Measurements from ENCODE around the gene ASTN1.
A peak's percentile ranks its signal among the peaks of the same experiment; 100 is the strongest.

The ASTN1 gene
- total RNA-seq: 0 reads per million in 2 donors

DNA sequence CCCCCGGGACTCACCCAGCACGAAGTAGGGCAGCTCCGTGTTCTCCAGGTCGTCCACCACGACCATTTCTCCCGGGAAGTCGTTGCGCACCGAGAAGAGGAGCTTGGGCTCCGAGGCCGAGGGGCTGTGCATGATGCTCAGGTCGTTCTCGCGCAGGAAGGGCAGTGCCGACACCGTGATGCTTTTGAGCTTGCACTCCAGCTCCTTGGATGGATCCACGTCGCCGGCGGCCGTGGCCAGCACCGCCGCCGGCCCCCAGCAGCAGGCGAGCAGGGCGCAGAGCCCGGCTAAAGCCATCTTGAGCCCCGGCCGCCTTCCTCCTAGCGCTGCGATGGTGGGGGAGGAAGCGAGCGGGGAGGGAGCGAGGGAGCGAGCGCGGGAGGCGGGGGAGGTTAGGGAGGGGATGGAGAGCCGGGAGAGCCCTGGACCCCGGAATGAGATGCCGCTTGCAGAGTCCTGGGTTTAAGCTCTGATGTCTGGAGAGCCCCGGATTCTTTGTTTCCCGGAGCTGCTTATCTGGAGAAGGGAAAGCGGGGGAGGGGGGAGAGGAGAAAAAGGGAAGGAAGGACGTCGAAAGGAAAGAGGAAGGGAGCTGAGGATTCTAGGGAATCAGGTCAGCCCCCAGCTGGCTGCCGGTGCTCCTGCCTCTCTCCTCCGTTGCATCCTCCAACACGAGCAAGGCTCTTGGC is at the start of gene ASTN1:
Gene ASTN1, minus strand, starts transcription at position 333 of the 689 bp plus-strand sequence. Its CDS starts 36 bp downstream, at position 297.
- DNase-seq: no peak

DNA sequence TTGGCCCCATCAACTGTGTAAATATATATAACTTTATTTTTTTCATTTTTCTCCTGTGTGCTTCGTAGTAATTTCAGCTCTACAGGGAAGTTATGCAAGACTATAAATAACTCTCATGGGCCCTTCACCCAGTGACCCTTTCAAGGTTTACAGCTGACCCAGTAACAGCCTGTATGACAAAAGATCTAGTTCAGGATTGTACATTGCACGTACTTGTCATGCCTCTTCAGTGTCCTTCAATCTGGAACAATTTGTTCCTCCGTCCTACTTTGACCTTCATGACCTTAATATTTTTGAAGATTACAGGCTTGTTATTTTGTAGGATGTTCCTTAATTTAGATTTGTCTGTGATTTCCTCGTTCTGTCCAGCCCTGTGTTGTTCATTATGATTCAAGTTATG is 46.7 kb upstream of the ASTN1 start:
- DNase-seq: no peak

DNA sequence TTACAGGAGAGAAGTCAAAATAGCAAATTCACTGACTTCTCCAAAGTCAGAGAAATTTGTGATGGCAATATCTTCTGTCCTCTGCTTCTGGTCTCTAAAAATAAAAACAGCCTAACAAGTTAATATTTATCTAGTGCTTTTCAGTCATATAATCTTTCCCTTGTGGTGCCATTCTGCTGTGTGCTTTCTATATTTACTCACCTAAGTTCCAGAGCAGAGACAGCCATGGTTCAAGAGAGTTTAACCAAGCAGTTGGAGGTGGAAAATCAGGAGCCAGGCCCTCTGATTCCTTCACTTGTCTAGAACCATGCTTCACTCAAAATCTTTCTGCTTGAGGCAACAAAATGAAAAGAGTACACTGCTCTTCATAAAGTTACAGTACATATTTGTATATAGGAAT is 45.6 kb upstream of the ASTN1 start:
- DNase-seq: no peak

DNA sequence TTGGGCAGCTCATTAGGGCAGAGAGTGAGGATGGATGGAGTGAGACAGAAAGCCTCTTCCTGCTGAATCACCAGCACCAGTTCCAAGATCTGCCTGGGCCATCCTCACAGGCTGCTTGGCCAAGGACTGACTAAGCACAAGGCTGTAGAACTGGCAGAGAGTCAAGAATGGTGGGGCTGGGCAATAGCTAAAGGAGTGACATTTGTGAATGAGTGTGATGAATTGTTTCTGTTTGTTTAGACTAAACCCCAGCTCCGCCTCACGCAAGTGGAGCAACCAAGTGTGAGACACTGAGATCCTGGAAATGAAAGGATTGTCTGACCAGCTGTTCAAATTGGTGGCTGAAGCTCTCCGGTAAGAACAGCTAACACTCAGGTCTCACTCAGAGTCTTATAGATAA is 44.8 kb upstream of the ASTN1 start:
- no peak for DNase-seq

DNA sequence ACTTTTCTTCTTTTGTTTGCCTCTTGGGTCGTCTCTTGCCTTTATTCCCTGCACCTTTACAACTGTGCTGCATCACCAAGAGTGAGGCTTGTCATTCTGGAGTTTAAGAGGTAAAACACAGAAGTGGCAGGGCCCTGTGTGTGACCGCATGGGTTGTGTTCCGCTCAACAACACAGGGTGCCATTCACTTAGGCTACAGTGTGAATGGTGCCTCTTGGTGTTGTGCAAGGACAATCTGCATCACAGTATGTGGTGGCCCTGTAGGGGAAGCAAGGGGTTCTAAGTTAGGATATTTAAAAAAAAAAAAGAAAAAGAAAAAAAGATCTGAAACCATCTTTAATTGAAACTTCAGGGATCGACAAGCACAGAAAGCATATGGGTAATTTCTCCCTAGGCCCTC is 44.4 kb upstream of the ASTN1 start:
- DNase-seq: no peak

DNA sequence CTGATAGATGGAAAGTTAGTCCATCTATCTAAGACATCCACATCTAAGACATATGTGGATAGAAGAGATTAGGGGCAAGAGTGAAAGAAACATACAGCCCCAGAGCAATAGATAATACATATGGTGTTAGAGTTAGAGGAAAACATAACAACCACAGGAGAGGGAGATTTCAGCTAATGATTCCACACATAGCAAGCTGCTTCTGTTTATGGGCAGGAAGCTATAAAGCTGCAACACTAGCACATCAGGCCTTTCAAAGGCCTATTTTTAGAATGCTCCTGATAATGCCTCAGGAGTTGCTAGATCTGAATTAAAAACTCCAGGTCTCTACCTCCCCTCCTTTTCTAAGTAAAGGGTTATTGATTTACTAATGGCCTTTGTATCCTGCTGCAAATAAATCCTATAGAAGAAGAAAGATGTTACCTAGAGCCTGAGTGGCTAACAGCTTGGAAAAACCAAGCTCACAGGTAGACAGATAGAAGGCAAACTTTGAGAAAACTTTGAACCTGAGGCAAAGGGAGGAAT is 42.4 kb upstream of the ASTN1 start:
- no peak for DNase-seq

DNA sequence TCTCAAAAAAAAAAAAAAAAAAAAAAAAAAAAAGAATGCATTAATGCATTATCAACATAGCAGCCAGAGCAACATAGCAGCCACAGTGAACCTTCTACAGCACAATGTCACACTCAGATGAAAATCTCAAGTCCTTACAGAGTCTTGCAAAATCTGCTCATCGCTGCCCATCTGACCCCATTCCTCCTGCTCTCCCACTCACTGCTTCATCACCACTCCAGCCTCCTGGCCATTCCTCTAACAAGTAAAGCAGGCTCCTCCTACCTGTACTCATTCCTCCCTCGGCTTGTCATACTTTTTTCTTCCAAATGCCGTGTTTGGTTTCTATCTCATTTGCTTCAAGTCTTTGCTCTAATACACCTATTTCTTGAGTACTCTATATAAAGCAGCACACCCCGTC is 35.8 kb upstream of the ASTN1 start:
- no peak for DNase-seq

DNA sequence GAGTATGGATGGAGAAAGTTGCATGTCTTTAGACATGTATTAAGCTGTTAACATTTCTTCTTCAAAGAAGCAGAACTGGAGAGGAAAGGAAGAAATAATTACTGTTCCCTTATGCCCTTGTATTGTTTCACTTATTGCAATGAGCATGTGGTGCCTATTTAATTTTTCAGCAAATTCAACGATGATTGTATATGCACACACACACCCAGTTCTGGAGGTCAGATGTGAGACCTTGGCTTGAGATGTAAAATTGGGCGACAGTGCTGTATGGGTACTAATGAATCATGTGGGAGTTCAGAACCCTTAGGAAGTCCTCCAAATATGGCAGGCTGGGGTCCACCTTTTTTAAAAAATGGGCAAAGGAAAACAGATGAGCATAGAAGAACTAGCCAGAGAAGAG is 33.7 kb upstream of the ASTN1 start:
- no peak for DNase-seq

DNA sequence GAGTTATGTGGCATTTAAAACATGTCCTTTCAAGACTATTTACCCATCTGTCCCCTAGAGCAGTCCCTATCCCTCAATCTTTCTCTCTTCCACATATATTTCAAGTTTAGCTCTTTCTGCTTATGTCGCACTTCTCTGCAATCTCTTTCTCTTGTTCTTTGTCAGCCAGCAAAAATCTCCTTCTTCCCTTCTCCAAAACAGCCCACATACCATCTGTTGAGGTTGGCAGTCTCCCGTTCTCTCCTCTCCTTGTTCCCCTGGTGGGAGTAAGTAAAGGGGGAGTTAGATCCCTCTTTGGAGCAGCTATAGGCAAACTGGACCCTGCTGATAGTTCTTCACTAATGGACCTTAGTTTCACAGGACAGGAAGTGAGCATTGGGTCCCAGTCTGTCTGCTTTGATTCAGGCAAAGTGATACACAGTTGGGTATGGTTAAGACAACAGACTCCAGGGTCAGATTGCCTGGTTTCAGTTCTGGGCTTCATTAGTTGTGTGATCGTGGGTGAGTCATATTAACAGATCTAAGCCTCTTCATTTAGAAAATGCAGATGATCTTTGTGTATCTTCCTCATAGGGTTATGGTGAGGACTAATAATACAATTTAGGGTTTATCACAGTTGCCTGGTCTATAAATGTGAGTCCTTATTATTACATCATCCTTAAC is 25.9 kb upstream of the ASTN1 start:
- DNase-seq: no peak

DNA sequence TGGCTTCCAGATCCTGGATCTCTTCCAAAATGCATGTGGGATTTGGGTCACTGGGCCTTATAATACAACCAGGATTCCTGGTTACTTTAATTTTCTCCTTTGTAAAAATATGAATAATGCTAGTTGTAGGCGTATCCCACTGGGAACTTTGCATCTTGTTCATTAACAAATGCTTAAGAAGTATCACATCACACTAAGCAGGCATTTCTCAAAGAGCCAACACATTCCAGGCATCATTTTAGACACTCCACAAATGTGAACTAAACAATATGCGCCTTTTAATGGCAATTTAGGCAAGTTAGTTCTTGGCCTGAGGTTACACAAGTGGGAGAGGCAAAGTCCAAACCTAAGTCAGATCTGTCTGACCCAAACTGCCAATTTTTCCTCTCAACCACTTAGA is 22.1 kb upstream of the ASTN1 start:
- DNase-seq: no peak

DNA sequence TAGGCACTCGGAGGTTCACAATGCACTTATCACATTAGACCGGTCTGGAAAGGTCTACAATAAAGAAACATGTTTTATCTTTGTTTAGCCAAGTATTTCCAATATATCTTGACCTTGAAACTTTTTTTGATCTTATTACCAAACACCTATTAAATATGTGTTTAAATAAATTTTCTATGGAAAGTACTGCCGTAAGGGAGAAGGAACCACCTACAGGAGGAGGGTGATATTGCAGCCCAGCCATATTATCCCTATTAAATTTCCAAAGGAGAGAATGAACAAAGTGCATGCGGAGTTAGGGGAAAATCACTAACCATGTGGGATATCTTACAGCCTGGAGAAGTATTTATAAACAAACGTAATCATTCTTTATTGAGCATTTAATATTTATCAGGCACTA is 20.7 kb upstream of the ASTN1 start:
- no peak for DNase-seq

DNA sequence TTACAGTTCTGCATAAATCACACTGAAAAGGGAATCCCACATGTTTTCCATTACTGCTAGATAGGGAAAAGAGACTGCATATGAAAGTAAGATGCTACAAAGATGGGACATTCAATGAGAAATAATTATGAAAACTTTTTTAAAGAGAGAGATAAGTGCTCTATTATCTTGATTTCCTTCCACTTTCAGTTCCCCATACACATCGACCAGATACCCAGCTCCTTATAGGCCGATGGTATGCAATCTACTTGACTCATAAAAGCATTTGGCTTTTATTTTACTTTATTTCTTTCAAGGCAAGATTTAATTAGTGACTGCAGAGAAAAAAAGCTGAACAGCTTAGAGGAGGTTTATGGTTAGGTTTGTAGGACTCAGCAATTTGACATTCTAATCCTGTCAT is 19.3 kb upstream of the ASTN1 start:
- DNase-seq: no peak

DNA sequence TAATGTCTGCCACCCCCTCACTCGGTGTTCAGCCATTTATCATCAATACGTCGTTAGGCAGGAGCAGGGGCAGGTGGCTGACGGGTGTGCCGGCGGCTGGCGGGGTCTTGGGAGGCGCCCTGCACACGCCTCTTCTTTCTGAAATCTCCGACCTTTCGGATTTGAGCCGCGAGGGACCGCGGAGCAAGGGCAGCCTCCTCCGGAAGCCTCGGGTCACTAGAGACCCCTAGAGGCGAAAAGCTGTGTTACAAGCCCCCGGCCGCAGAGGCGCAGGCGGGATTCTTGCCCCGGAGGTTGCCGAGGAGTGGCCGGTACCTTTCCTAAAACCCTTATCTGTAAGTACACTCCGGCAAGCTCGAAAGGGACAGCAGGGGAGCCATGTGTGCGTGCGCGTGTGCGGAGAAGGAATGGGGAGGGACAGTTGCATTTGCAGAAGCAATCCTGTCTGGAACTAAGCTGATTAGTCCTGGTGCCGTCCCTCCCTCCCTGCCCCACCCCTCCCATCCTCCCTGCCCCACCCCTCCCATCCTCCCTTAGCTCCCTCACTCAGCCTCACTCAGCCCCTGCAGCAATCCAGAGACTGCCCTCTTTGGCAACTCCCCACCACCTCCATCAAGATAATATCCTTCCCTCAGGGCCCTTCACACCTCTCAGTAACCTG is 17.2 kb upstream of the ASTN1 start:
- DNase-seq: peak in 1 of 5 experiments; percentile 38

DNA sequence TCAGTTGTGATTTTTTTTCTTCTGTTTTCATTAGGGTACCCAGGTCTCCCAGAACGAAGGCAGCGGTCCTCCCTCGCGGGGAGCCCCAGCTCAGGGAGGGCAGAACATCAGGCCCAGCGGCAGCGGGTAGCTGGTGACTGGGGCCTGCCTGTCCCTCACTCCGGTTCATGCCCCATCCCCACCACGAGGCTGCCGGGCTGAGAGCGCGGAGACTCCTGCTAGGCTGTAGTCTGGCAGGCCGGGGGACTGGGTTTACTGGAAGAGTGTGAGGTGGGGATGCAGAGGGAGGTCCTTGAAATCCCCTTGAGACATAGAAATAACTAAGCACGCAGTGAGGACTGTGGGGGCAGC is 16.7 kb upstream of the ASTN1 start:
- DNase-seq: no peak

DNA sequence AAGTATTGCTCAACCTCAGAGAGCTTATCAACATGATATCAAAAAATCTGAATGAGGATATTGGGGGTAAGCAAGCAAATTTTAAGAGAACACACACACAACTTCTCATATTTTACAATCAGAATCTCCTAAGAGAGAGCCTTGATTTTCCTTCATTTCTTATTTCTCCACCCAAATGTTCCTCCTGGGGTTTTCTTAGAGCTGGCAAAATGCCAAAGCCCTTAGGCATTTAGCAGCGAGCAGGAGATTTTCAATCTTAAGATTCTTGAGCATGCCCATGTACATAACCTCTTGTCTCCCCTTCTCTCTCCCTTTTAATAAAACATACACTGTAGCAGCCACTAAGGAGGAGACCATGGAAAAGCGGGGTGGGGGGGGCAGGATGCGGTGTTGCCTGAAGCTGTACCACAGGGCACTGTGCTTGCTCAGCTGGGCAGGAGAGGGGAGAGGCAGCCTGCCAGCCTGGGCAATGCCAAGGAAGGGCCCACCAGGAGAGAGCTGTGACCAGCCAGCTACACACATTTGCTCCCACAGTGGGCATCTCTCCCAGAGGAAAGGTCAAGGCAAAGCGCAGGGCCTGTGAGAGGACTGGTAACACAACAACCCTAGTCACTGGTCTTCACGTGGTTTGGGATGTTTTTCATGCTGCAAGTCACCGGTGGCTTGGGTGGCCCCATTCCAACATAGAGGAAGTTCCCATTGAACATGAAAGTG is 10.6 kb upstream of the ASTN1 start:
- DNase-seq: no peak

DNA sequence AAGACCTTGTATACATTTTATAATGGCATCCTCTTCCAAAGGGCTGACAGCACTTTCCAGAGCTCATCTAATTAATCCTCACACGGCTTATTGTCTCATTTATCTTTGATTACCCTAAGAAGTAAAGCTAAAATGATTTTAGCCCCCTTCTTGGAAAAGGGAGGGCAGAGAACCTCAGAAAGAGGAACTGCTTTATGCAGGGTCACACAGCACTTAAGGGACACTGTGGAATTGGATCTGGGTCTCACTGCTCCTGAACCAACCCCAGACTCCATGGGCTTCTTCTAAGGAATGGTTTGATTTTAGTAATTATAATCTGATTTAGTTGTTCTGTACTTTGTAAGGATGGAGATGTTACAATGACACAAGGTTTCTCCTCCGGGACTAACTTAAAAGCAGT is 9.5 kb upstream of the ASTN1 start:
- no peak for DNase-seq

DNA sequence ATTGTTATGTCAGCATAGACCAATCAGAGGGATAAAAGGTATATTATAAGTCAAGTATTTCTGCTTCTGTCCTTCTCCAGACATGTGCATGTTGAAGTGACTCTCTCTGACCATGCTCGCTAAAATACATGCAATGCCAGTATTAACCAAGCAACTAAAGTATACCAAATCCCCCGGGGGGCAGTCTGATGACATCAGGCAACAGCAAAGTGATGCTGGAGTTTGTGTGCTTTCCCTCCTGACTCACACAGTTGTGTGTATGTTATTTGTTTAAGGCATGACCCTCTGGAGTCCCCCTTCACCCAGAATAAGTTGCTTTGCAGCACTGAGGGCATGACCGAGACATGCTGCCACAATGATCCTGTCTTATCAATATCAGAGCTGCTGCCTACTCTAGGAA is 8.4 kb upstream of the ASTN1 start:
- no peak for DNase-seq

DNA sequence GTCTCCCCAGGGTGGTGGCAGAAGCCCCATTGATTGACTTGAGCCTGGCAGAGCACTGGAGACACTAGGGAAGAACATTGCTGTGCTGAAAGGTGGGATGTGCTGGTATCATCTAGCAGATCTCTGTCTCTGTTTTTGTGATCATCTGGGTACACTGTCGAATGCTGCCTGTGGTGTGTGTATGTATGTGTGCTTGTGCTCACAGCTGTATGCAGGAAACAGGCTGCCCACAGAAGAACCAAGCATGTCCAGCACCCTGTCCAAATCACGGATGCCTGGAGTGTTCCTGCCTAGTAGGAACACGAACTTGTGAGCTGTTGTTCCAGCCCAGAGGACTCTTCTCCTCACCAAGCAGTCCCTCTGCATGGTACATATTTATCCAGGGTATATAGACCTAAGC is 7.8 kb upstream of the ASTN1 start:
- no peak for DNase-seq

DNA sequence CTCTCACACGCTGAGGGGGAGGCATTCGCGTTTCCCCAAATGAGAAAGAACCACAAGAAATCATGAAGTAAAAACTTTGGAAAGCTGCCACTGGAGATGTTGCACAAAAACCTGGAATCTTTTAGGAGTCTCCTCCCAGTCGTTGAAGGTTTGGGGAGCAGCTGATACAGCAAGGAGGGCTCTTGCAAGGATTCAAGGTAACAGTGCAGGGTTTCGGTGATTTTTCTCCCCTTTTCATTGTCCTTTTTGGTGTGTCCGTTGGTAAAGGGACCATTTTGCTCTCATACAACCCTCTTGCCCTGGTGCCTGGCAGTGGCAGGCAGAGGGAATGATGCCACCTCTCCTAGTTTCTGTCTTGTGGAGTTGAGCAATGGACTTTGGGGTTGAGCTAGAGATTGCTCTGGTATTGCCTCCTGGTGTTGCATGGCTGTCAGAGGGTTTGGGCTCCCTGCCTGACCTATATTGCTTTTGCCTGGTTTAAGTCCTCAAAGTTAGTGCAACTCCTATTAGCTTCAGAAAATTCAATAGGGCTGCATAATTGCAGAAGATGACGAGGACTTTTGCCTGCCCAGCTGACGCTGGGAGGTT is 7.1 kb upstream of the ASTN1 start:
- DNase-seq: no peak

DNA sequence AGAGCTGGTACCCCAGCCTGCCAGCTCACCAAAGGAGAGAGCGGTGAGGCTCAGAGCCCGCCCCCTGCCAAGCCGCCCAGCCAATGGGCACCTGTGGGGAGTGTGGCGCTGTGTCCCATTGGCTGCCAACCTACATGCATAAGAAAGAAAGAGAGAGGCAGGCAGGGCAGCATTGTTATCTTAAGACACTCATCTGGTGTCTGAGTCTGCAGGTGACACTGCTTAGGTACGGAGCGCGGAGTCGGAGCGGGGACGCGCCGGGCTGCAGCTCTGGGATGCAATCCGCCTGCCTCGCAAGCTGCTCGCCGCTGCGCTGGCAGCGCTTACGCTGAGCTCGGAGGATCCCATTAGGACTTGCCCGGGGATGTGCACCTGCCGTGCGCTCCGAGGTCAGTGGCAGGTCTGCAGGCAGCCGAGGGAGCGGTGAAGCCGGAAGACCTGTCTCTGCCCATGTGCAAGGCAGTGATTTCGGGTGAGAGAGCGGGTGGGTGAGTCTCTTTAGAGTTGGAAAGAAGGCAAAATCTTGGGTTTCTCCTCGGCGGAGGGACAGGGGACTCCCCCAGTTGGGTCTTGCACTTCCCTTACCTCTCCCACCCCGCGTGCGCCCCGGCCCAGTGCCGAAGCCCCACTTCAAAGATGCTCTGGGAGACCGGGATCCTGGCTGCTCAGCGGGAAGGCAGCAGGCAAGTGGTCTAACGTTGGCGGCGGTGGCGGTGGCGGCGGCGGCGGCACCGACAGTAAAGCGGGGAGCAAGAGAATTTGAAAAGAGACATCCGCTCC is 6.4 kb upstream of the ASTN1 start, which contains the start of gene BRINP2:
Gene BRINP2, plus strand, starts transcription at position 203 of the 780 bp plus-strand sequence. CDS start 58,919 bp downstream, outside the sequence.
- peak in 1 of 5 experiments; percentile 48 for DNase-seq

DNA sequence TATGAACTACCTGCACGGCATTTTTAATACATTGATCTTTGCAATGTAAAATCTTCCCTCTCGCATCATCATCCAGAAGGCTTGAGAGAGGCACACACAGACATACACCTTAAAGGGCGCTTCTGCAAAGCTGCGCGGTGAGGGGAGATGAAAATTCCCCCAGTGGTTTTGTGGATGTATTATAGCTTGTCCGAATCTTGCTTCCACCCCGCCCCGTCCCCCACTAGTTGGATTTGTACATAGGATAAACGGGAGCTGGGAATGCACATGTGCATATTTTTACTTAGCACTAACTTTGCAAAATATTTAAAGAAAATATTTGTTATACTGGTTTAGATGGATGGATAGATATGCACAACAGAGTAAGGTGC is 542 bp upstream of the ASTN1 start:
- DNase-seq: no peak

DNA sequence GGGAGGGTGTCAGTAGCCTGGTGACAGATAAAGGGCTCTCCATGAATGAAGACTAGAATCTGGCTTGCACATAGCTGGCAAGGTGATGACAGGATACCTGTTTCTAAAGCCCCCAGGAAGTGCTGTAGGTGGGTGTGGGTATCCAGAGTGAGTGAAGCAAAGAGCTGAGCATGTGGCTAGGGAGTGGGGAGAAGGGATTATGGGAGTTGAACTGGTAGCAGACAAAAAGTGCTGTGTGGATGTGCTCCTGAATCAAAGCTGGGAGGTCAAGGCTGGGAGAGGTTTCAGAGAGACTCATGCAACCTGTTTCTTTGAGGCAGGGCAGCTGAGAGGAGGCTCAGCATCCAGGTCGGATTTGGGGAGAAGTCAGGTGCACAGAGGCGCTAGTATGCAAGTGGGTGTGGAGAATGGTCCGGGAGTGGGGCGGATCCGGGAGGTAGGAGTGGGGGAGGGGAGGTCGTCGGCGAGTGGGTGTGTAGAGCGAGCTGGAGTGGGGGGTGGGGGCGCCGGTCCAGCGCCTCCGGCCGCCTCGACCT is 600 bp downstream of the ASTN1 start:
- no peak for DNase-seq
